Subcutaneous adipose tissue (tissue), 4 donors: ENCODE results near the gene ARID4B. TPM values are rescaled to one million over a fixed set of nuclear protein-coding genes. Genes with fewer than 3 reads are reported as not detected.

ENCODE experiments used
- CTCF ChIP-seq: fragments of 450-650 bp; IDR thresholded peaks from one replicate; pipeline ENCODE4 v1.5.1; 2016; ENCODE audit warnings: low read depth, mild to moderate bottlenecking, control low read depth, antibody characterized with exemption, moderate library complexity
- total RNA-seq, 4 donors: library from RNA; depleted of rRNA; stranded (reverse); fragments of >200 nt; gene quantifications; one replicate each; pipeline ENCODE4 v1.1.0, GENCODE V29; 2016

The ARID4B gene
- total RNA-seq, 4 donors from 2014 or later: 41.1 to 53.5 (median 48.0) TPM

- no peak for TF ChIP-seq CTCF
Measured at GRCh38 chr1:235366286-235366685, 38.3 kb upstream of the ARID4B start.

GRCh38 chr1:235358899-235359298 is 30.9 kb upstream of the ARID4B start:
- no peak for TF ChIP-seq CTCF

GRCh38 chr1:235357485-235358373 is 29.8 kb upstream of the ARID4B start:
- TF ChIP-seq CTCF: no peak

- no peak for TF ChIP-seq CTCF
Measured at GRCh38 chr1:235351898-235352297, 23.9 kb upstream of the ARID4B start.

- no peak for TF ChIP-seq CTCF
Measured at GRCh38 chr1:235351441-235351840, 23.5 kb upstream of the ARID4B start.

GRCh38 chr1:235343726-235344125 is 15.7 kb upstream of the ARID4B start:
- no peak for TF ChIP-seq CTCF

GRCh38 chr1:235342471-235342870 is 14.5 kb upstream of the ARID4B start:
- no peak for TF ChIP-seq CTCF
